ENCODE results near the gene FXR2.

The FXR2 gene

GRCh38 chr17:7587420-7588151, 27.1 kb downstream of the FXR2 start:
- no peak for DNase-seq

GRCh38 chr17:7586673-7587419, 27.9 kb downstream of the FXR2 start:
- no peak for DNase-seq

GRCh38 chr17:7583253-7584109, 31.2 kb downstream of the FXR2 start, which contains the start of gene MPDU1:
TSS of gene MPDU1 (plus strand) at chr17:7583852. CDS start at chr17:7583863, 11 bp downstream.
- DNase-seq, result peak; percentile 77

GRCh38 chr17:7582396-7583252, 32.1 kb downstream of the FXR2 start:
- DNase-seq, result no peak

- no peak for DNase-seq
Observed at GRCh38 chr17:7580604-7581575, 33.8 kb downstream of the FXR2 start.

GRCh38 chr17:7579834-7580603, 34.7 kb downstream of the FXR2 start:
- DNase-seq, result no peak

GRCh38 chr17:7579001-7579833, 35.5 kb downstream of the FXR2 start, which contains the start of gene CD68:
TSS of gene CD68 (plus strand) at chr17:7579638. CDS start at chr17:7579678, 40 bp downstream.
- DNase-seq, result no peak

GRCh38 chr17:7577327-7578199, 37.1 kb downstream of the FXR2 start:
- DNase-seq, result no peak

- no peak for DNase-seq
Observed at GRCh38 chr17:7576432-7576937, 38.2 kb downstream of the FXR2 start.

- no peak for DNase-seq
Observed at GRCh38 chr17:7575959-7576358, 38.7 kb downstream of the FXR2 start.

GRCh38 chr17:7575481-7575883, 39.2 kb downstream of the FXR2 start:
- no peak for DNase-seq

GRCh38 chr17:7574176-7574953, 40.3 kb downstream of the FXR2 start:
- DNase-seq, result no peak

- DNase-seq, result no peak
Observed at GRCh38 chr17:7573324-7574080, 41.2 kb downstream of the FXR2 start.

- DNase-seq, result peak; percentile 76
Observed at GRCh38 chr17:7572588-7573323, 41.9 kb downstream of the FXR2 start.

GRCh38 chr17:7572338-7572587, 42.4 kb downstream of the FXR2 start:
- DNase-seq, result no peak

GRCh38 chr17:7570351-7570750, 44.3 kb downstream of the FXR2 start:
- no peak for DNase-seq

Measured in NCI-H187 treated with DMSO at 0.1 percent for 48 hours (cell line).